ENCODE data around the gene ERP44. TPM values are rescaled to one million over a fixed set of nuclear protein-coding genes. Genes with fewer than 3 reads are reported as not detected.

The ERP44 gene
- polyA plus RNA-seq, 3 donors = 18.4 to 74.0 (median 66.3) TPM

DNA sequence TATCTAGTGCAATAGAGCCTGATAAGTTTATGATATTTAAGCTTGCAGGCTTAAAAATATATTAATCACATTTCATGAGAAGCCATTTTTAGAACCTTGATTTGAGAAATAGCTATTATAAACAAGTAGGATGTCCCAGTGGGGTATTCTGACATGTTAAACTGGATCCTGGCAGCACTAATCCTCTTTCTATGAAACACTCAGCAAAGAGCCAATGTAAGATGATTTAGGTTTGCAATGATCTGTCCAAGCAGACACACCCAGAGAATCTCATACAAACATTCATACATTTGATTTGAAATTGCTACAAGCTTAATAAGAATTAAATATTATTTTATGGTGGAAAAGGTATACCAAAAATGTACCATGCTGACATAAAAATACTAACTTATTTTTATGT lies 86.5 kb downstream of the ERP44 start:
- Histone ChIP-seq H2AFZ (ENCODE audit: insufficient read depth, low read depth, low read length, poor library complexity, severe bottlenecking) (no peak overlapping the region), H3K9me3 (replicated peaks in 1 of 2; ENCODE audit: control insufficient read depth in 1 of 2, insufficient read depth in 1 of 2, low read length in 2 of 2) (no peaks in the 10 kb centered on the region), H3K36me3 (replicated peaks in 1 of 2; ENCODE audit: control insufficient read depth in 1 of 2, insufficient read depth in 2 of 2, low read length in 2 of 2) (peaks cover 54 to 92% of the 10 kb centered on the region in 2 donors), H3K4me2 (replicated peaks; ENCODE audit: extremely low read depth, low read length, poor library complexity, severe bottlenecking) (no peak overlapping the region), H3K9ac (ENCODE audit: insufficient read depth, low read length, poor library complexity, severe bottlenecking) (no peak overlapping the region), H3K4me3 (replicated peaks in 1 of 3; ENCODE audit: low read depth in 2 of 3, low read length in 3 of 3) (no peak overlapping the region), H3K27ac (ENCODE audit: low read depth in 1 of 2, low read length in 2 of 2) (no peak overlapping the region), H4K20me1 (ENCODE audit: insufficient read depth, low read length) (peaks cover 37% of the 10 kb centered on the region), H3K4me1 (ENCODE audit: control insufficient read depth in 1 of 2, insufficient read depth in 2 of 2, low read length in 2 of 2) (no peaks in the 10 kb centered on the region), H3K79me2 (ENCODE audit: insufficient read depth, low read length) (peaks cover 6% of the 10 kb centered on the region), H3K27me3 (ENCODE audit: control insufficient read depth in 2 of 2, insufficient read depth in 2 of 2, low read length in 2 of 2) (no peaks in the 10 kb centered on the region)
- Mint-ChIP-seq H3K27me3 (ENCODE audit: low read depth in 3 of 3) (no peaks in the 10 kb centered on the region), H3K4me1 (no peaks in the 10 kb centered on the region), H3K9me3 (peaks cover 0 to 4% (median 0%) of the 10 kb centered on the region in 7 donors), H3K27ac (no peak overlapping the region), H3K36me3 (peaks cover 50 to 63% of the 10 kb centered on the region in 2 donors), H3K4me3 (no peak overlapping the region)
- TF ChIP-seq, protein P1, sequence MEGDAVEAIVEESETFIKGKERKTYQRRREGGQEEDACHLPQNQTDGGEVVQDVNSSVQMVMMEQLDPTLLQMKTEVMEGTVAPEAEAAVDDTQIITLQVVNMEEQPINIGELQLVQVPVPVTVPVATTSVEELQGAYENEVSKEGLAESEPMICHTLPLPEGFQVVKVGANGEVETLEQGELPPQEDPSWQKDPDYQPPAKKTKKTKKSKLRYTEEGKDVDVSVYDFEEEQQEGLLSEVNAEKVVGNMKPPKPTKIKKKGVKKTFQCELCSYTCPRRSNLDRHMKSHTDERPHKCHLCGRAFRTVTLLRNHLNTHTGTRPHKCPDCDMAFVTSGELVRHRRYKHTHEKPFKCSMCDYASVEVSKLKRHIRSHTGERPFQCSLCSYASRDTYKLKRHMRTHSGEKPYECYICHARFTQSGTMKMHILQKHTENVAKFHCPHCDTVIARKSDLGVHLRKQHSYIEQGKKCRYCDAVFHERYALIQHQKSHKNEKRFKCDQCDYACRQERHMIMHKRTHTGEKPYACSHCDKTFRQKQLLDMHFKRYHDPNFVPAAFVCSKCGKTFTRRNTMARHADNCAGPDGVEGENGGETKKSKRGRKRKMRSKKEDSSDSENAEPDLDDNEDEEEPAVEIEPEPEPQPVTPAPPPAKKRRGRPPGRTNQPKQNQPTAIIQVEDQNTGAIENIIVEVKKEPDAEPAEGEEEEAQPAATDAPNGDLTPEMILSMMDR (IDR thresholded peaks at IDR 0.05) = no peak
- intact Hi-C loops (cut with micrococcal nuclease) = loop anchor here (5.0 to 10.0 kb wide), 3 partner anchors 187 to 745 kb away; partner anchors contain the start of gene NR4A3 (in 1 of the 2)
- no peak for DNase-seq

DNA sequence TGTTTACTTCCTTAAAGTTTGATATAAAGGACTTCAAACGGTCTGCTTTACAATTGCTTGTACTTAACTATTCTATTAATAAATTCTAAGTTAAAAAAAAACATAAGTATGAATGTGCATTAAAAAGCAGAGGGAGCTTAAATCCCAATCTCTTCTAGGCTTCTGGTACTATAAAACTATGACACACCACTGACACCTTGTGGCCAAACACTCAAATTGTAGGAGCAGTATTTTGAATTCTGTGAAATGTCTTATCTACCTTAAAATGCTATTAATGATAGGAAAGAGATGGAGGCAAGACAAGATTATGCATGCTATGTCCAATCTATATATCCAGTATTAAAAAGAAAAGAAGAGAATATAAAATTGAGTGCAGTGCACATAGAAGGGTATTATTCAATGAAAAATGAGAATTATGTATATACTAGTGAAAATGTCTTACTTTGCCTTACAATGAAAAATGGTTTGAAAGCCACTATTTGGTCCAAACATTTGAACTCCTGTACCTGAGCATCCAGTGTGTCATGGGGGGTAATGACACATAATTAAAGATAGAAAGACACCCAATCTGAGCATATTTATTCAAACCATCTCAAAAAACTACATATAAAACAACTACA lies 87.6 kb downstream of the ERP44 start:
- no peaks in the 10 kb centered on the region for H3K9me3 ChIP-seq (replicated peaks in 1 of 2; ENCODE audit: control insufficient read depth in 1 of 2, insufficient read depth in 1 of 2, low read length in 2 of 2)
- TF ChIP-seq, protein P1 (IDR thresholded peaks at IDR 0.05) = peak; percentile 82
- WGBS (ENCODE audit: insufficient coverage) = no CpG with 5 or more reads among the region's 1 CpG
- no peaks in the 10 kb centered on the region for H3K4me1 ChIP-seq (ENCODE audit: control insufficient read depth in 1 of 2, insufficient read depth in 2 of 2, low read length in 2 of 2)
- no peak overlapping the region for H3K9ac ChIP-seq (ENCODE audit: insufficient read depth, low read length, poor library complexity, severe bottlenecking)
- H3K79me2 ChIP-seq (ENCODE audit: insufficient read depth, low read length) = peaks cover 6% of the 10 kb centered on the region
- no peak overlapping the region for H3K27ac ChIP-seq (ENCODE audit: low read depth in 1 of 2, low read length in 2 of 2)
- H2AFZ ChIP-seq (ENCODE audit: insufficient read depth, low read depth, low read length, poor library complexity, severe bottlenecking) = no peak overlapping the region
- peak; percentile 43 to 61 (median 58) for DNase-seq
- no peak overlapping the region for H3K4me3 ChIP-seq (replicated peaks in 1 of 3; ENCODE audit: low read depth in 2 of 3, low read length in 3 of 3)
- H3K4me3 Mint-ChIP-seq = no peak overlapping the region
- H3K36me3 Mint-ChIP-seq = peaks cover 56 to 64% of the 10 kb centered on the region in 2 donors
- intact Hi-C loops (cut with micrococcal nuclease) = loop anchor here (2.0 to 10.0 kb wide), 4 partner anchors 186 to 826 kb away; partner anchors contain the start of gene NR4A3 (in 1 of the 2)
- H3K27me3 ChIP-seq (ENCODE audit: control insufficient read depth in 2 of 2, insufficient read depth in 2 of 2, low read length in 2 of 2) = no peaks in the 10 kb centered on the region
- no peak overlapping the region for H3K27ac Mint-ChIP-seq
- H4K20me1 ChIP-seq (ENCODE audit: insufficient read depth, low read length) = peaks cover 38% of the 10 kb centered on the region
- no peaks in the 10 kb centered on the region for H3K4me1 Mint-ChIP-seq
- H3K36me3 ChIP-seq (replicated peaks in 1 of 2; ENCODE audit: control insufficient read depth in 1 of 2, insufficient read depth in 2 of 2, low read length in 2 of 2) = peaks cover 54 to 92% of the 10 kb centered on the region in 2 donors
- H3K9me3 Mint-ChIP-seq = peaks cover 0 to 4% (median 0%) of the 10 kb centered on the region in 7 donors
- H3K4me2 ChIP-seq (replicated peaks; ENCODE audit: extremely low read depth, low read length, poor library complexity, severe bottlenecking) = no peak overlapping the region
- H3K27me3 Mint-ChIP-seq (ENCODE audit: low read depth in 3 of 3) = no peaks in the 10 kb centered on the region

Data from CD14-positive monocyte (primary cell).